WTC11 (cell line): ENCODE results near the gene CYP8B1.

Source experiments
- ATF1 ChIP-seq: sonication (generic); formaldehyde crosslinking; IDR thresholded peaks from 2 replicates; pipeline ENCODE4 v1.8.1; 2023; ENCODE audit warnings: mild to moderate bottlenecking, moderate library complexity, missing genetic modification reagents
- CREM ChIP-seq: sonication (generic); formaldehyde crosslinking; IDR thresholded peaks from 2 replicates; pipeline ENCODE4 v1.8.1; 2022; ENCODE audit warnings: mild to moderate bottlenecking, missing genetic modification reagents, moderate library complexity
- FOXJ3 ChIP-seq: sonication (generic); formaldehyde crosslinking; IDR thresholded peaks from 2 replicates; pipeline ENCODE4 v1.9.0; 2021; ENCODE audit warnings: missing genetic modification reagents, mild to moderate bottlenecking, borderline replicate concordance
- FOXK1 ChIP-seq: sonication (generic); formaldehyde crosslinking; IDR thresholded peaks from 2 replicates; pipeline ENCODE4 v1.8.0; 2022; ENCODE audit warnings: mild to moderate bottlenecking, moderate library complexity, missing genetic modification reagents
- NR1H2 ChIP-seq: sonication (generic); formaldehyde crosslinking; IDR thresholded peaks from 2 replicates; pipeline ENCODE4 v1.9.0; 2021; ENCODE audit warnings: mild to moderate bottlenecking, moderate library complexity, missing genetic modification reagents
- RELA ChIP-seq: sonication (generic); formaldehyde crosslinking; IDR thresholded peaks from 2 replicates; pipeline ENCODE4 v1.8.1; 2022; ENCODE audit warnings: missing genetic modification reagents, mild to moderate bottlenecking, borderline replicate concordance
- USF2 ChIP-seq: sonication (generic); formaldehyde crosslinking; IDR thresholded peaks from 2 replicates; pipeline ENCODE4 v1.8.1; 2023; ENCODE audit warnings: mild to moderate bottlenecking, missing genetic modification reagents, moderate library complexity
- ZNF263 ChIP-seq: sonication (generic); formaldehyde crosslinking; IDR thresholded peaks from 2 replicates; pipeline ENCODE4 v1.8.1; 2022; ENCODE audit warnings: low read depth, mild to moderate bottlenecking, moderate library complexity, missing genetic modification reagents
- ZNF512 ChIP-seq: sonication (generic); formaldehyde crosslinking; IDR thresholded peaks from 2 replicates; pipeline ENCODE4 v1.8.1; 2022; ENCODE audit warnings: missing genetic modification reagents, borderline replicate concordance
- TF ChIP-seq, protein P1 (sequence below): fragments of 200-600 bp; IDR thresholded peaks from 2 replicates; pipeline ENCODE4 v1.8.0; 2022; ENCODE audit warnings: antibody characterized with exemption

- no peak for TF ChIP-seq CREM (CRISPR knock-in tag)
- no peak for TF ChIP-seq USF2 (CRISPR knock-in tag)
- no peak for TF ChIP-seq ATF1 (CRISPR knock-in tag)
- TF ChIP-seq RELA (CRISPR knock-in tag) = no peak
- TF ChIP-seq, protein P1, sequence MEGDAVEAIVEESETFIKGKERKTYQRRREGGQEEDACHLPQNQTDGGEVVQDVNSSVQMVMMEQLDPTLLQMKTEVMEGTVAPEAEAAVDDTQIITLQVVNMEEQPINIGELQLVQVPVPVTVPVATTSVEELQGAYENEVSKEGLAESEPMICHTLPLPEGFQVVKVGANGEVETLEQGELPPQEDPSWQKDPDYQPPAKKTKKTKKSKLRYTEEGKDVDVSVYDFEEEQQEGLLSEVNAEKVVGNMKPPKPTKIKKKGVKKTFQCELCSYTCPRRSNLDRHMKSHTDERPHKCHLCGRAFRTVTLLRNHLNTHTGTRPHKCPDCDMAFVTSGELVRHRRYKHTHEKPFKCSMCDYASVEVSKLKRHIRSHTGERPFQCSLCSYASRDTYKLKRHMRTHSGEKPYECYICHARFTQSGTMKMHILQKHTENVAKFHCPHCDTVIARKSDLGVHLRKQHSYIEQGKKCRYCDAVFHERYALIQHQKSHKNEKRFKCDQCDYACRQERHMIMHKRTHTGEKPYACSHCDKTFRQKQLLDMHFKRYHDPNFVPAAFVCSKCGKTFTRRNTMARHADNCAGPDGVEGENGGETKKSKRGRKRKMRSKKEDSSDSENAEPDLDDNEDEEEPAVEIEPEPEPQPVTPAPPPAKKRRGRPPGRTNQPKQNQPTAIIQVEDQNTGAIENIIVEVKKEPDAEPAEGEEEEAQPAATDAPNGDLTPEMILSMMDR = no peak
- TF ChIP-seq FOXJ3 = no peak
- TF ChIP-seq NR1H2 (CRISPR knock-in tag) = no peak
- TF ChIP-seq FOXK1 (CRISPR knock-in tag) = no peak
- TF ChIP-seq ZNF512 (CRISPR knock-in tag) = no peak
- no peak for TF ChIP-seq ZNF263 (CRISPR knock-in tag)
These were observed 4.0 kb downstream of the CYP8B1 start for GRCh38 chr3:42871592-42872196.
